Ascending aorta (tissue), 2 donors: Measurements from ENCODE around the gene SCGB3A1. TPM values are rescaled to one million over a fixed set of nuclear protein-coding genes. Genes with fewer than 3 reads are reported as not detected.

Experiments
- DNase-seq, 2 donors: peaks; one replicate each; pipeline ENCODE4 v3.0.0-alpha.2; 2019; ENCODE audit warnings: low spot score in 2 of 2
- H3K27ac ChIP-seq, 2 donors: fragments of 200-600 bp; sonication (generic); one replicate each; pipeline ENCODE4 v1.5.1; 2016 to 2017; ENCODE audit warnings: mild to moderate bottlenecking in 1 of 2
- H3K27me3 ChIP-seq: fragments of 200-600 bp; sonication (generic); one replicate; pipeline ENCODE4 v1.5.1; 2017
- H3K36me3 ChIP-seq, 2 donors: fragments of 200-600 bp; sonication (generic); one replicate each; pipeline ENCODE4 v1.5.1; 2016
- H3K4me1 ChIP-seq, 2 donors: fragments of 200-600 bp; sonication (generic); one replicate each; pipeline ENCODE4 v1.5.1; 2016 to 2017; ENCODE audit warnings: mild to moderate bottlenecking in 1 of 2
- H3K4me3 ChIP-seq, 2 donors: fragments of 200-600 bp; sonication (generic); one replicate each; pipeline ENCODE4 v1.5.1; 2016 to 2017; ENCODE audit warnings: mild to moderate bottlenecking in 1 of 2
- H3K9me3 ChIP-seq, 2 donors: fragments of 200-600 bp; sonication (generic); one replicate each; pipeline ENCODE4 v1.5.1; 2016
- CTCF ChIP-seq, 3 experiments: fragments of 200-600 bp in 2 of 3; fragments of 450-650 bp in 1 of 3; sonication (generic) in 2 of 3; IDR thresholded peaks; one replicate each; pipeline ENCODE4 v1.5.1; 2016 to 2019; ENCODE audit warnings: antibody characterized with exemption in 3 of 3, mild to moderate bottlenecking in 1 of 3, moderate library complexity in 1 of 3
- intact Hi-C: fragments of 100-400 bp; cut with DNase I; formaldehyde crosslinking; loops from one replicate; pipeline ENCODE4 v1.15.1; 2023
- total RNA-seq: library from RNA; depleted of rRNA; stranded (reverse); fragments of >200 nt; gene quantifications from one replicate; pipeline ENCODE4 v1.1.0, GENCODE V29; 2016

Gene SCGB3A1
- total RNA-seq, 1 donor from 2014 or later, result not detected

GRCh38 chr5:180605554-180606214 is 14.4 kb upstream of the SCGB3A1 start:
- intact Hi-C loops, result no loop called here
- Histone ChIP-seq H3K9me3 (no peaks in the 10 kb centered on the region), H3K27me3 (no peaks in the 10 kb centered on the region), H3K27ac (no peak overlapping the region), H3K4me1 (no peaks in the 10 kb centered on the region), H3K4me3 (no peak overlapping the region), H3K36me3 (no peaks in the 10 kb centered on the region)
- no peak for DNase-seq
- peak in 2 of 3 experiments; percentile 23 to 45 for TF ChIP-seq CTCF (IDR thresholded peaks at IDR 0.05)

- Histone ChIP-seq H3K27ac (no peak overlapping the region), H3K27me3 (no peaks in the 10 kb centered on the region), H3K9me3 (no peaks in the 10 kb centered on the region), H3K4me1 (no peaks in the 10 kb centered on the region), H3K36me3 (no peaks in the 10 kb centered on the region), H3K4me3 (no peak overlapping the region)
- intact Hi-C loops, result no loop called here
- no peak for DNase-seq
- no peak for TF ChIP-seq CTCF (IDR thresholded peaks at IDR 0.05)
Measured at GRCh38 chr5:180604271-180604670, 13.0 kb upstream of the SCGB3A1 start.

- H3K4me3 ChIP-seq, result no peak overlapping the region
- peak in 1 of 2 donors; percentile 42 for DNase-seq
- intact Hi-C loops, result no loop called here
- TF ChIP-seq CTCF (IDR thresholded peaks at IDR 0.05), result no peak
- no peaks in the 10 kb centered on the region for H3K27me3 ChIP-seq
- no peaks in the 10 kb centered on the region for H3K4me1 ChIP-seq
- H3K27ac ChIP-seq, result no peak overlapping the region
- H3K36me3 ChIP-seq, result no peaks in the 10 kb centered on the region
- H3K9me3 ChIP-seq, result no peaks in the 10 kb centered on the region
Measured at GRCh38 chr5:180603076-180603594, 11.8 kb upstream of the SCGB3A1 start.

GRCh38 chr5:180602481-180603075 is 11.3 kb upstream of the SCGB3A1 start:
- intact Hi-C loops, result no loop called here
- no peaks in the 10 kb centered on the region for H3K9me3 ChIP-seq
- H3K27me3 ChIP-seq, result no peaks in the 10 kb centered on the region
- no peak overlapping the region for H3K27ac ChIP-seq
- DNase-seq, result peak in 1 of 2 donors; percentile 49
- no peak overlapping the region for H3K4me3 ChIP-seq
- H3K4me1 ChIP-seq, result no peaks in the 10 kb centered on the region
- no peaks in the 10 kb centered on the region for H3K36me3 ChIP-seq
- TF ChIP-seq CTCF (IDR thresholded peaks at IDR 0.05), result no peak

GRCh38 chr5:180601591-180602480 is 10.5 kb upstream of the SCGB3A1 start:
- Histone ChIP-seq H3K27me3 (no peaks in the 10 kb centered on the region), H3K4me1 (no peaks in the 10 kb centered on the region), H3K27ac (no peak overlapping the region), H3K4me3 (no peak overlapping the region), H3K36me3 (no peaks in the 10 kb centered on the region), H3K9me3 (no peaks in the 10 kb centered on the region)
- peak in 1 of 2 donors; percentile 48 for DNase-seq
- no peak for TF ChIP-seq CTCF (IDR thresholded peaks at IDR 0.05)
- intact Hi-C loops, result no loop called here
